ENCODE data around the gene PROM1. TPM values are rescaled to one million over a fixed set of nuclear protein-coding genes. Genes with fewer than 3 reads are reported as not detected.

The PROM1 gene
- total RNA-seq, 6 experiments from 2014 or later = 0.86 to 2.2 (median 1.3) TPM

DNA sequence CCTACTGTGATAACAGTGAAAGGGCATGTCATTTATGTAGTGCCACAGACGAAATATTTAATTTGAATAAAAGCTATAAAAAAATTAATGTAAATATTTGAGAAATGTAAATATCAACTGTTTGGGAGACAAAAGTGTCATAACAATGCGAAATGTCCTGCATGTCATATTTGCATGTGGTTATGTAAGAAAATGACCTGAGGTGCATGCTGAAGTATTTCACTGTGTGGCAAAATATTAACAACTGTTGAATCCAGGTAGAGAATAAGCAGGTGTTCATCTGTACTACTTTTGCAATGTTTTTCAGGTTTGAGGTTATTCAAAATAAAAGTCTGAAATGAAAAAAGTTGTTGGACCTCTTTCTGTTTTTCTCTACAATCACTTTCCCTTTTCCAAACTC, 30.9 kb downstream of the PROM1 start:
- no peak for ATAC-seq
- Histone ChIP-seq H3K36me3 (no peaks in the 10 kb centered on the region), H3K9me3 (no peaks in the 10 kb centered on the region), H3K27me3 (no peaks in the 10 kb centered on the region), H3K4me1 (no peaks in the 10 kb centered on the region), H3K4me3 (no peak overlapping the region), H3K27ac (no peak overlapping the region)
- WGBS (ENCODE audit: insufficient coverage, low coverage, low lambda C conversion rate, missing lambda C conversion rate) = 40% methylated on average over 2 of the region's 2 CpGs
- intact Hi-C loops (cut with DNase I) = no loop called here
- DNase-seq = no peak
- TF ChIP-seq POLR2A (IDR thresholded peaks at IDR 0.05) = no peak
- TF ChIP-seq, protein P1, sequence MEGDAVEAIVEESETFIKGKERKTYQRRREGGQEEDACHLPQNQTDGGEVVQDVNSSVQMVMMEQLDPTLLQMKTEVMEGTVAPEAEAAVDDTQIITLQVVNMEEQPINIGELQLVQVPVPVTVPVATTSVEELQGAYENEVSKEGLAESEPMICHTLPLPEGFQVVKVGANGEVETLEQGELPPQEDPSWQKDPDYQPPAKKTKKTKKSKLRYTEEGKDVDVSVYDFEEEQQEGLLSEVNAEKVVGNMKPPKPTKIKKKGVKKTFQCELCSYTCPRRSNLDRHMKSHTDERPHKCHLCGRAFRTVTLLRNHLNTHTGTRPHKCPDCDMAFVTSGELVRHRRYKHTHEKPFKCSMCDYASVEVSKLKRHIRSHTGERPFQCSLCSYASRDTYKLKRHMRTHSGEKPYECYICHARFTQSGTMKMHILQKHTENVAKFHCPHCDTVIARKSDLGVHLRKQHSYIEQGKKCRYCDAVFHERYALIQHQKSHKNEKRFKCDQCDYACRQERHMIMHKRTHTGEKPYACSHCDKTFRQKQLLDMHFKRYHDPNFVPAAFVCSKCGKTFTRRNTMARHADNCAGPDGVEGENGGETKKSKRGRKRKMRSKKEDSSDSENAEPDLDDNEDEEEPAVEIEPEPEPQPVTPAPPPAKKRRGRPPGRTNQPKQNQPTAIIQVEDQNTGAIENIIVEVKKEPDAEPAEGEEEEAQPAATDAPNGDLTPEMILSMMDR (IDR thresholded peaks at IDR 0.05) = no peak

DNA sequence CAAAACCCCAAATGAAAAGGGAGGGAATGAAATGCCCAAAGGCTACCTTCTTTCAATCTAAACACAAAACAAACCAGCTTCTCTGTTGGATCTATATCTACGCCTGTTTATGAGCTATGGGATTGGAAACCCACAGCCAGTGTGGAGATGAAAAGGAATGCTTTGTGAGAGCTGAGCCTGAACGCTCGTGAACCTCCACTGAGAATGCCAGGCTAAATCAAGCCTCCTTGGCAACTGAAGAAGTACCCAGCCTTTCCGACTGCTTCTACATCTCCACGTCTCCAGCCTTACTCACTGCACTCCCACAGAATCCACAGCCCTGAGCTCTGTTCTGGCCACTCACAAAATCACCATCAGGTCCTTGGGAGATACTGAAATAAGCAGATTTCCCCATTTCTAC, 31.8 kb downstream of the PROM1 start:
- H3K4me3 ChIP-seq = no peak overlapping the region
- 97% methylated on average over 5 of the region's 5 CpGs for WGBS (ENCODE audit: insufficient coverage, low coverage, low lambda C conversion rate, missing lambda C conversion rate)
- H3K36me3 ChIP-seq = no peaks in the 10 kb centered on the region
- no peak for ATAC-seq
- intact Hi-C loops (cut with DNase I) = no loop called here
- H3K9me3 ChIP-seq = no peaks in the 10 kb centered on the region
- no peak for DNase-seq
- TF ChIP-seq POLR2A (IDR thresholded peaks at IDR 0.05) = no peak
- TF ChIP-seq, protein P1 (IDR thresholded peaks at IDR 0.05) = no peak
- no peaks in the 10 kb centered on the region for H3K27me3 ChIP-seq
- no peak overlapping the region for H3K27ac ChIP-seq
- no peaks in the 10 kb centered on the region for H3K4me1 ChIP-seq

DNA sequence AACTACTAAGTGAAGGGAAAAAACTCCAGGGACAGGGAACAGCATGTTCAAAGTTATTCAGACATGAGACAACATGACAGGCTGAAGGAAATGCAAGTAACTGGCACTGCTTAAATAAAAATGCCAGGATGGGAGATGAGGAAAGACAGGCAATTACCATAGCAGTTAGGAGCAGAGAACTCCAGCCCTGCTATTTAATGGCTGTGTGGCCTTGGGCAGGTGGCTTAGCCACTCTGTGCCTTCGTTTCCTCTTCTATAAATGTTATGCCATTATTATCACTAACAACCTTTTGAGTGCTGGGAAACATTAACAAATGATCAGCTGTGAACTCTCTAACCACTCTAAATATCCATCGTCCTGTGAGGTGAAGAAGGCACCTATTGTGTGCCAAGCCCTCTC, 32.7 kb downstream of the PROM1 start:
- 65% methylated on average over 2 of the region's 2 CpGs for WGBS (ENCODE audit: insufficient coverage, low coverage, low lambda C conversion rate, missing lambda C conversion rate)

DNA sequence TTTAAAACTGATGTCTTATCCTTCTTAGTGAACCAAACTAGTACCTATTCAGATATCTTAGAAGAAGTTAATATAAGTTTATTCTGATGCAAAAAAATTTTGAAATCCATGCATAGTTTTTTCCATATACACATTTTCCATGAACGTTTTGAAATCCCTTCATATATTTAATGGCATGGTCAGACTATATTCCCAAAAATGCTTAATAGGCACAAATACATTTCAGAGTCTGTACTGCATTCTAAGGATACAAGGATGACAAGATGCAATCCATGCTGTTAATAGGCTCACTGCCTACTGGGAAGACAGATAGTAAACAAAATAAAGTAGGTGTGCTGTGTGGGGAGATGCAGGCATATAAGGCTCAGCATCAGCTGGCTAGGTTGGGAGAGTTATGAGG, 33.2 kb downstream of the PROM1 start:
- DNase-seq = no peak
- TF ChIP-seq, protein P1 (IDR thresholded peaks at IDR 0.05) = no peak
- no peak for TF ChIP-seq POLR2A (IDR thresholded peaks at IDR 0.05)

More for the DNA sequence above, 32.7 kb downstream of the PROM1 start:
- ATAC-seq = no peak
- H3K4me1 ChIP-seq = no peaks in the 10 kb centered on the region
- DNase-seq = no peak
- TF ChIP-seq, protein P1 (IDR thresholded peaks at IDR 0.05) = no peak
- TF ChIP-seq POLR2A (IDR thresholded peaks at IDR 0.05) = no peak
- no peaks in the 10 kb centered on the region for H3K9me3 ChIP-seq
- H3K4me3 ChIP-seq = no peak overlapping the region
- intact Hi-C loops (cut with DNase I) = no loop called here
- no peak overlapping the region for H3K27ac ChIP-seq
- H3K36me3 ChIP-seq = no peaks in the 10 kb centered on the region
- no peaks in the 10 kb centered on the region for H3K27me3 ChIP-seq

More for the DNA sequence above, 33.2 kb downstream of the PROM1 start:
- Histone ChIP-seq H3K9me3 (no peaks in the 10 kb centered on the region), H3K36me3 (no peaks in the 10 kb centered on the region), H3K4me1 (no peaks in the 10 kb centered on the region), H3K27me3 (no peaks in the 10 kb centered on the region), H3K27ac (no peak overlapping the region), H3K4me3 (no peak overlapping the region)
- intact Hi-C loops (cut with DNase I) = no loop called here
- no peak for ATAC-seq
- WGBS (ENCODE audit: insufficient coverage, low coverage, low lambda C conversion rate, missing lambda C conversion rate) = 35% methylated on average over 1 of the region's 1 CpG
